PC-3 (cell line): ENCODE data around the gene PPP2R5D.

ENCODE experiments used
- CTCF ChIP-seq: fragments of 300-600 bp; sonication (generic); conservative IDR thresholded peaks from 2 replicates; pipeline ENCODE4 v1.5.1; 2017; ENCODE audit warnings: antibody characterized with exemption, low read depth, mild to moderate bottlenecking, low read length
- EZH2 ChIP-seq: fragments of 300-600 bp; sonication (generic); IDR thresholded peaks from one replicate; pipeline ENCODE4 v1.6.1; 2017; ENCODE audit warnings: antibody characterized with exemption, mild to moderate bottlenecking, low read length; ENCODE audit not compliant: unreplicated experiment
- EZH2phosphoT487 ChIP-seq: fragments of 300-600 bp; sonication (generic); IDR thresholded peaks from 2 replicates; pipeline ENCODE4 v1.6.1; 2018; ENCODE audit warnings: mild to moderate bottlenecking, antibody characterized with exemption, low read length, borderline replicate concordance

GRCh38 chr6:43036712-43037111 is 52.3 kb downstream of the PPP2R5D start:
- TF ChIP-seq CTCF (no peak), EZH2 (no peak), EZH2phosphoT487 (no peak)
